ENCODE measurements around the gene CBX7.
A peak's percentile ranks its signal among the peaks of the same experiment; 100 is the strongest.

Gene CBX7

DNA sequence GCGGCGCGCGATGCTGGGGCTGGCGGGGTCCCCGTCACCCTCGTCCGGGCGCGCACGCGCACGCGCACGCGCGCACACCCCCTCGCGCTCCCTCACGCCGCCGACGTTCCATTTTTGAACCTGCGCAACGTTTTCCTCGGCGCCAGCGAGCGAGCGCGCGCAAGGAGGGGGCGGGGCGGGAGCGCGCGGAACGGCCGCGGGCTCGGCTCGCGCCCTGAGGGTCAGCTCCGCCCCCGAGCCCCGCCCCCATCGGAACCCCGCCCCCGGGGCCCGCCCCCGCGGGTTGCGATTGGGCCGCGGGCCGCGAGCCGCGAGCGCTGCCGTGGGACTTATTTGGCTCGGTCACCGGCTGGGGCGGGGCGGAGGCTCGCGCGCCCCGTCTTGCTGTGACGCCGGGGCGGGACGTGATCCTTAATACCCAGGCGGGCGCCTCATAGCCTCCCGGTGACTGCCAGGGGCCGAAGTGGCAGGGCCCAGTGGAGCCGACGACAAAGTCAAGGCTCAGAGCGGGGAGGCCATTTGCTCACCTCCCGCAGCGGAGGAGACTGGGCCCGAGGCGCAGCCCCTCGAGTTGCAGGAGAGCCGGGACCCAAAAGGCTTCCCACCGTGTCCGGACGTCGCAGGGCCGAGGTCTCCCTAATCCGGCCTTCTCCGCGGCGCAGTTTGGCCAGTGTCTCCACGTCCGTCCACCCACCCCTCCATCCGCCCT is at the start of gene CBX7:
TSS of gene CBX7 (minus strand) at position 170 of the 709 bp plus-strand sequence. CDS start 236 bp downstream, outside the sequence.
- DNase-seq, result peak; percentile 56 to 84

- no peak for DNase-seq
Observed at GRCh38 chr22:39197578-39197977, 45.1 kb upstream of the CBX7 start.

DNA sequence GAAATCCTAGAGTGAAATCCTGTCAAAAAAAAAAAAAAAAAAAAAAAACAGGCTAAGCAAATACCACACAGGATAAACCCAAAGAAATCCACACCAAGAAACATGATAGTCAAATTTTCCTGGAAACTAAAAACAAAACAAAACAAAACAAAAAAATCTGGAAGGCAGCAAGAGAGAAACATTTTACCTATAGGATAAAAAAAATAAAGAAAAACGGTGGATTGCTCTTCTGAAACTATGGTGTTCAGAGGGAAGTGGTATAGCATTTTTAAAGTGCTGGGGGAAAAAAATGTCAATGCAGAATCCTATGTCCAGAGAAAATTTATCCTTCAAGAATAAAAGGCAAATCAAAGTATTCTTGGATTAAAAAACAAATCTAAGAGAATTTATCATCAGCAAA is 41.6 kb upstream of the CBX7 start:
- no peak for DNase-seq

DNA sequence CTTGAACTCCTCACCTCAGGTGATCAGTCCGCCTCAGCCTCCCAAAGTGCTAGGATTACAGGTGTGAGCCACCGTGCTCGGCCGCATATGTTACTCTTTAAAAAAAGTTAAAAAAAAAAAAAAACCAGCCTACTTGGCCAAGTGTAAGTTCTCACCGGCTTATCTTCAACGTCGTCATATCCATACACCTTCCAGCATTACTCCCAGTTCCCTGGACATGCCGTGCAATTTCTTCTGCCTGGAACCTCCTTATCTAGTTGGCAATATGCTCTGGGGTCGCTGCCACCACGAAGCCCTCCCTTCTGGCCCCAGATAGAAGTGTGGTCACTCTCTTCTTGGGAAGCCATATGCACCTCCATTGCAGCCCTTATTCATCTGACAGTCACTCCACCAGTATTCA is 36.3 kb upstream of the CBX7 start:
- DNase-seq, result no peak

DNA sequence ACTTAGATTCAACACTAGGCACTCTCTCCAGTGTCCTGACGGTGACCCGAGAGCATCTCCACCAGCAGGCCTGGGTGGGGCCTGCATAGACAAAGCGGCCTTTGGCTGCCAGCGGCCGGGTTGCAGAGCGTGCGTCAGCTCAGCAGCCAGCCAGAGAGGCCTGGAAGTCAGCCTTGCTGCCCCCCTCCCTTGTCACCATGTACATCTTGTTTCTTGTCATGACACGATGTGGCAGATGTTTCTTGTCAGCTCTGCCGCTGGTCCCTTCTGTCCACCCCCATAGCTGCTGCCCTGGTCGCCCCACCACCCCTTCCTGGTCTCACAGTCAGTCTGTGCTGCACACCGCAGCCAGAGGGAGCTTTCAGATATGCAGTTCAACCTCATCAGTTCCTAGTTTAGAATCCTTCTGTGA is 33.1 kb upstream of the CBX7 start:
- DNase-seq, result no peak

DNA sequence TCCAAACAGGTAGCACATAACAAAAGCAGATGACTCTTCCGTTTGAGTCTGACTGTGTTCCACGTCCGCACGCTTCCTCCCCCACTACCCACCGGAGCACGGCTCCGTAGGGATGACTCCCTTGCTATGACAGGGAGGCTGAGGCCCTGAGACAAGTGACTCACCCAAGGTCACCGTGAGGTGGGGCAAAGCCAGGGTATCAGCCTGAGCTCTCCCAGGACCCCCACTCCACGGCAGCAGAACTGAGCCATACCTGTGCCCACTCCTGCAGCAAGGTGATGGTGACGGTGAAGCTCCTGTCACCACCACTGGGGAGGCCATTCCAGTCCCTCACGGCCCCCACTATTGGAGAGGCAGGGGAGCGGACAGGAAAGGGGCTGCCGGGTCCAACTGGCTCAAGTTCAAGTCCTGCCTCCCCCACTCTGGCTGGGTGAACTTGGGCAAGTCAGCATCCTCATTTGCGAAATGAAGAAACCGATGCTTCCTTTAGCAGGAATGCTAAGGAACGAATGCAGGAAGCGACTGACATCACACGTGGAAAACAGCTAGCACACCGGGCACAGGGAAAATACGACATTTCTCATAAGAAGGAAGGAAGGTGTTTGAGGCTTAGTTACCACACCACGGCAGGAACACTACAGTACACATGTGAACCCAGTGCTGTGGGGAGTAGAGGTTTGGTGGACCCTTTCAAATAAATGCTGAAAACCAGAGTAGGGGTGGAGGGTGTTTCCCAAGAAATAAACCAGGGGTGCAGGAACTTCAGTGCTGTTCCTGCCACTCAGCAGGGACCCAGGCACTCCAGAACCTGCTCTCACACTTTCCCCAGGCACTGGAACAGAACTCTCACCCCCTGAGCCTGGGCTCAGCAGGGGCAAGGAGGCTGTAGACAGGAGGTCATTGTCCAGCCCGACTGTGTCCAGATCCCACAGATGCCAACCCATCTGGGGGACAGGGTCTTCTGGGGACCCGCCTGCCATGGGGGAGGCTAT is 32.4 kb upstream of the CBX7 start:
- DNase-seq, result no peak

GRCh38 chr22:39183991-39184585 is 31.6 kb upstream of the CBX7 start:
- DNase-seq, result no peak

GRCh38 chr22:39182478-39183030 is 30.1 kb upstream of the CBX7 start:
- DNase-seq, result no peak

DNA sequence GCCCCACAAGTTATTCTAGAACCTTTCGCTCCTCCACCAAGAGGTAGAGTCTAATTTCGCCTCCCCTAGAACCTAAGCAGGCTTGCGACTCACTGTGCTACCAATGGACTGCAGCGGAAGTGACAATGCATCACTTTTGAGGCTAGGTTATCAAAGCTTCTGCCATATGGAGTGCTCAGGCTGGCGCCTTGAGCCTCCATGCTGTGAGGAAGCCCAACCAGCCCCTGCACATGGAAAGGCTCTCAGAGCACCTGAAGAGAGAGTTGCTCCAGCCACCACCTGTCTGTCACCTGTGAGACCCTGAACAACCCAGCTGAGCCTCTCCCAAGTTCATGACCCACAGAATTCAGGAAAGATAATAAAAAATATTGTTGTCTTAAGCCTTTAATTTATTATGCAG is 29.3 kb upstream of the CBX7 start:
- no peak for DNase-seq

- no peak for DNase-seq
Observed at GRCh38 chr22:39181356-39181755, 28.9 kb upstream of the CBX7 start.

- DNase-seq, result no peak
Observed at GRCh38 chr22:39179841-39180335, 27.4 kb upstream of the CBX7 start.

DNA sequence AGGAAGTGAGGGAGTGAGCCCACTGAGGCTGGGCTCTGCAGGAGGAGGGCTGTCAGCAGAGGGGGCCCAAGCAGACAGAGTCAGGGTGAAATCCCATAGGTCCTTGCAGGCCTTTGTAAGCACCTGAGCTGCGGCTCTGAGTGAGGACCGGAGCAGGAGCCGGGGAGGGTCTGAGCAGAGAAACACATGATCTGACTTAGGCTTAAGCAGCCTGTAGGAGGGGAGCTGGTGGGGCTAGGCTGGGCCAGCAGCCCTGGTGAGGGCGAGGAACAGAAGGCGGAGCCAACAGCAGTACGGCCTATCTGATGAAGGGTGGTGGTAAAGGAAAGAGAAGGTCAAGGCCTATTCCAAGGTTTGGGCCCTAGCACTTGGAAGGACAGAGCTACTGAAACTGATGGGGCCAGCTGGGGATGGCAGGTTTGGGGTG is 26.9 kb upstream of the CBX7 start:
- no peak for DNase-seq

DNA sequence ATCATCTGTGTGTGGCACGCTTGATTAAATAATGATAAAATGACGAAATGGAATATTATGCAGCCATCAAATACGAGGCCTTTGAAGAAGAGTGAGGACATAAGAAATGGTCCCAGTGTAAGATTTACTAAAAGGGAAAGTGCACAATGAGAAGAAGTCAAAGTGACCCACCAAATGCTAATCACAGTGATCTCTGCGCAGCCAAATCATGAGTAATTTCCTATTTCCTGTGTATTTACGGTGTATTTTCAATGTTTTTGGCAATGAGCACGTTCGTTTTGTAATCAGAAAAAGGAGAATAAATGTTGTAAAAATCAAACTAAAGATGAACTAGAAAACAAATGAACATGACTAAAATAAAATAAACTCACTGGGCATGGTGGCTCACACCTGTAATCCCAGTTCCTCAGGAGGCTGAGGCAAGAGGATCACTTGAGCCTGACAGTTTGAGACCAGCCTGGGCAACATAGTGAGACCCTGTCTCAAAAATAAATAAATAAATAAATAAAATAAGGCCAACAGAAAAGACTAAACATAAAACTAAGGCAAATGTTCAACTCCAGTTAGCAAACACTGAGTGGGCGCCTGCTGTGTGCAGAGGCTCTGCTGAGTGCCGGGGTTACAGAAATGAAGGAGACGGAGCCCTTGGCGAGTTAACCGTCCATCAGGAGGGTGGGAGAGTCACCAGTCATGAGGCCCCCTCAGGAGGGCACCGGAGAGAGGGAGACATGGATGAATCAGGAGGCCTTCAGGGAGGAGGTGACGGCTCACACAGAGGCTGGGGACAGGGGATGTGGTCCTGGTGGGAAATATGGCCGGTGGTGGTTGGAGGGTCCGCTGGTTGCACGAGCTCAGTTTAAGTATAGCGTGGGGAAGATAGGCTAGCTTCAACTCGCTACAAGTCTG is 26.0 kb upstream of the CBX7 start:
- no peak for DNase-seq

DNA sequence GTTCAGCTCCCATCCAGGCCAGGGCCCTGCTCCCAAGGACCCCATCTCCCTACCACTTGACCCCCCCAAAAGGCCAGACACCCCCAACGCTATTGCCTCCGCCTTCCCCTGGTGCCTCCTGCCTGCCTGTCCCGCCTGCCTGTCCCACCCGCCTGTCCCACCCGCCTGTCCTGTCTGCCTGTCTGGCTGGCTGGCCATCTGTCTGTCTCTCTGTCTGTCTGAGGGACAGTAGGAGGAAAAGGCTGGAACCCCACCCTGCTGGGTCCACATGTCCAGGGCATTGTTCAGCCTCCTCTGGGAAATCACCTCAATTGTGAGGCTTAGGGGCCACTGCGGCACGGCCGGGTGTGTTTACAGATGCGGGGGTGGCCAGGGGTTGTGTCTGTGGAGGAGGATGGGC is 25.3 kb upstream of the CBX7 start:
- DNase-seq, result no peak

DNA sequence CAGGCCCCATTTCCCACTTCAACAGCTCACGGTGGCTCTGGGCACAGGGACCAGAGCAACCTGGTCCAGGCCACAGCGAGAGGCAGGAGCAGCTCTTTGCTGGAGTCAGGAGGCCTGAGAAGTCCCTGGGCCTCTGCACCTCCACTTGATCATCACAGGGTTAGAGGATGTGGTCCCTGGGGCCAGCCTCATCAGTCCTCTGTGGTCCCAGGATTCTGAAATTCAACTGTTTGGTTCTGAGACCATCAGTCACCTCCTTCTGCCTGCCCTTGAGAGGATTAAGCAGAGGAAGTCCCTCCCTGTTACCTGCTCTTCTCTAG is 24.9 kb upstream of the CBX7 start:
- no peak for DNase-seq

GRCh38 chr22:39176714-39177455 is 24.4 kb upstream of the CBX7 start:
- no peak for DNase-seq

DNA sequence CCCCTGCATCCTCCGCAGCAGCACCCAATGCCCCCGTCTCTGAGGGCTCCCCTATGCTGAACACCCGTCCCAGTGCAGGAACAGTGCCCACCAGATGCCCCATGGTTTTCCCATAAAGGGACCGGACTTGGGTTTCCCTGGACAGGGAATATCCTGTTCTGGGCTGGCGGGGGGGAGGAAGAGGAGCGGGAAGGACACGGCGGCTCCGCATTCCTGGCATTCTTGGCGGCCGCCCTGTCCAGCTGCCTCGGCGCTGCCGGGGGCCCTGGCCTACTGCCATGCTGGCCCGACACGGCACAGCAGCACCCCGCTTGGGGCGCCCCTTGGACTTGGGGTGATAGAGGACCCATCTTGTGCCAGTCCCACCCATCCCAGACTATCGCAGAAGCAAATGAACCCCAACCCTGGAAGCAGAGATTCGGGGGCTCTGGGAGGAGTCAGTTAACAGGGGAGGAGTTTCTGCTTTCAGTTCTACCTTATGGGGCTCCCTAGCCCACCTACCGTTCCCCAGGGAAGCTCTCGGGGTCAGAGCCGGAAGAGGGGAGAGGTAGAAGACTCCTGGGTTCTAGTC is 23.7 kb upstream of the CBX7 start:
- no peak for DNase-seq

- no peak for DNase-seq
Observed at GRCh38 chr22:39175353-39176142, 23.1 kb upstream of the CBX7 start.

DNA sequence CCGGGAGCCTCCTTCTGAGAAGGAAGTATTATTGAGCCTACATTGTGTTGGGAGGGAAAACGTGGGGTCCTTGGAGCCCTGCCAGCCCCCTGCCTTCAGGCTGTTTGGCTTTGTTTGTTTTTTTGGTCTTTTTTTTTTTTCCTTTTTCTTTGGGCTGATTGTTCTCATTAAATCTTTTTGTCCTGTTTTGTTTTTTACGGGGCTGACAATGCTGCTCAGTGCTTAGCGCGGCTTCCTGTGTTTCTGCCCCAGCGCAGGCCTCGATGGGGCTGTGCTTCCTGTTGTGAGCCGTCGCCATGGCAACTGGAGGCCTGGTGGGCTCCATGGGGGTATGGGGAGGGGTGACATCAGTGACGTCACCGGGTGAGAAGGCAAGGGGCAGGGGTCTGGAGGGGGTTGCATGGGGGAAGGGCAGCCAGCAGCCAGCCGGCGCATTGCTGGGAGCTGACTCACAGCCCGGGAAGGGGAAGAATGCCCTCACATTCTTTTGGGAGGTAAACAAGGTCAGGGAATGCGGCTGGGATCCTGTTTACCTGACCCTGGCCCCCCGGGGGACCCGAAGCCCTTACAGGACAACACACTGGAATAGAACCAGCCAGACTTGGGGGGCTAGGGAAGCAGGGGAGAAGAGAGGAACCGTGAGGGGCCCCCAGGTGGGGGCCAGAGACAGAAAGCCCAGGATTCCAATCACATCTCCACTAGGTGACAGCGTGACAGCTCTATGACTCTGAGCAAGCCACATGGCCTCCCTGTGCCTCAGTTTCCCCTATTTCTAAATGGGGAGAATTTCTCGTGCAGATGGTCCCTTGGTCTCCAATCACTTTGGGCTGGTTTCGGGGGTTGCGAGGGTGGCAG is 22.2 kb upstream of the CBX7 start:
- peak in 1 of 2 experiments; percentile 15 for DNase-seq

All from SHP77 (cell line).